HG02798 (cell line): ENCODE measurements around the gene HCAR2.
A peak's percentile ranks its signal among the peaks of the same experiment; 100 is the strongest.
"Not testable (repeated sequence)": the region's sequence is repeated elsewhere in the genome, so short reads cannot be mapped to it uniquely, and the experiment has no call there.

Experiments
- ATAC-seq: cut with Tn5 transposase; IDR thresholded peaks from one replicate; pipeline ENCODE4 v1.9.1; 2021; ENCODE audit warnings: mild to moderate bottlenecking; ENCODE audit not compliant: unreplicated experiment, poor library complexity

HCAR2 gene

DNA sequence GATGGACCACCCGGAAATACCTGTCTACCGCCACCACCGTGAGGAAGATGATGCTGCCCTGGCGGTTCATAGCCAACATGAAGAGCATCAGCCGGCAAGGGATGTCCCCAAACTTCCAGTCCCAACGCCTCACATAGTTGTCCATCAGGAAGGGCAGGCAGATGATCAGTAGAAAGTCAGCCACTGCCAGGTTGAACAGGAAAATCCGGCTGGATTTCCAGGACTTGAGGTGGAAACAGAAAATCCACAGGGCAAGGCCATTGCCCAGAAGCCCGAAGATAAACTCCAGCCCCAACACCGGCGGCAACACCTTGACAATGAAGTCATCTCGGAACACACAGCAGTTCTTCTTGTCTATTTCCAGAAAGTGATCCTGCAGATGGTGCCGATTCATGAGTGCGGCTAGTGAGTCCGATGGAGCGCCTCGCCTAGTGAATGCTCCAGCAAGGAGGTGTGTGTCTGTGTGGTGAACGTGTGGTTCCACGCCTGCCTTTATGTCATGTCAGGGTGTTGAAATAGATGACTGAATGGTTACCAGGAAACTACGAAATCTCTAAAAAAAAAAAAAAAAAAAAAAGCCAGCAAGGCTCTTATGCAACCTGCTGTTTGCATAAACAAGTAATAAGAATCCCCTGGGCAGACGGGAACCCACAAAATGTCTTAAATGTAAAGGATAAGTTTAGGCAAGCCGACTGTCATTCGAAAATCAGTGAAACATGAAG is at the start of gene HCAR2:
TSS of gene HCAR2 (minus strand) at position 468 of the 722 bp plus-strand sequence. CDS start at position 394, 74 bp downstream.
- not testable (repeated sequence) for ATAC-seq

DNA sequence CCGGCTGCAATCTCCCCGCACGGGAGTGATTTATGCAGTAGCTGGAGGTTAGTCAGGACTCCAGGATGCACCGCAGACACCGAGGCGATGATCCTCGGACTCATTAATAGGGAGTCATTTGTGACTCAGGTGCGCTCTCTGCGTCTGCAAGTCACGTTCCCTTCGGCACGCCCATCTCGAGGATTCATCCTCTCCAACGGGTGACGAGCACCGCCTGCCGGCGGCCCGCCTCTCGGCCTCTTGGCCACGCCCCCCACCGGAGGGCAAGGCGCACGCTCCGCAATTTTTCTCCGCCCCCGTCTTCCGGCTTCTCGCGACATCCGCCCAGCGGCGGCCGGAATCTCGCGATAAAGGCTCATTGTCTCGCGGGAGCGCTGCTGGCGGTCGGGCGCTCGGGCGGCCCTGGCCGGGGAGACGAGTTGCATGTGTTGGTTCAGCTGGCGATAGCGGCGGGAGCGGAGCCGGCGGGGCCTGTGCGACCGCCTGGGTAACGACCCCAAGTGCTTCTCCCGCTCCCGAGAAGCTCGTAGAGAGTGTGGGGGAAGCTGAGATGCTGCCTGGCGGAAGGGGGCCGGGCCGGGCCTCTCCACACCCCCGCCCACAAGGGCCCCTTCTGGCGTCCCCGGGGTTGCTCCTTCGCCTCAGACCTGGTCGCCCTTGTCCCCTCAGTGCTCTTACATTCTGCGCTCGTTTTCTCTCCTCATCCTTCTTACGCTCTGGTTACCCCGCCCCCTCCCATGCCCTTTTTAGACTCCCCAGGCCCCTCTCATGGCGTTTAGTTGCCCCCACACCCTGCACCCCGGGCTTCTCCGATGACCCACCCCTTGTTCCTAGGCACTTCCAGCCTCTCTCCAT is 49.5 kb upstream of the HCAR2 start, which contains the start of gene DENR:
TSS of gene DENR (plus strand) at position 361 of the 855 bp plus-strand sequence. CDS start 878 bp downstream, outside the sequence.
- peak; percentile 97 for ATAC-seq

DNA sequence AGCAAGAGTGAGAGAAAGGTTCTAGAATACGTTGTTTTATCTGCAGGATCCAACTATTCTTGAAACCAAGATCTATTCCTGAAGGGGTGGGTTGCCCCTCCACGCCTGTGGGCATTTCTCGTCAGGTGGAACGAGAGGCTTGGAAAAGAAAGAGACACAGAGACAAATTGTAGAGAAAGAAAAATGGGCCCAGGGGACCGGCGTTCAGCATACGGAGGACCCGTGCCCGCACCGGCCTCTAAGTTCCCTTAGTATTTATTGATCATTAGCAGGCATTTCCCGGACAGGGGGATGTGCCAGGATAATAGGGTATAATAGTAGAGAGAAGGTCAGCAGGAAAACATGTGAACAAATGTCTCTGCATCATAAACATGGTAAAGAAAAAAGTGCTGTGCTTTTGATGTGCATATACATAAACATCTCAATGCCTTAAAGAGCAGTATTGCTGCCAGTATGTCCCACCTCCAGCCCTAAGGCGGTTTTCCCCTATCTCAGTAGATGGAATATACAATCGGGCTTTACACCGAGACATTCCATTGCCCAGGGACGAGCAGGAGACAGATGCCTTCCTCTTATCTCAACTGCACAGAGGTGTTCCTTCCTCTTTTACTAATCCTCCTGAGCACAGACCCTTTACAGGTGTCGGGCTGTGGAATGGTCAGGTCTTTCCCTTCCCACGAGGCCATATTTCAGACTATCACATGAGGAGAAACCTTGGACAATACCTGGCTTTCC is 47.8 kb upstream of the HCAR2 start:
- ATAC-seq, result not testable (repeated sequence)

DNA sequence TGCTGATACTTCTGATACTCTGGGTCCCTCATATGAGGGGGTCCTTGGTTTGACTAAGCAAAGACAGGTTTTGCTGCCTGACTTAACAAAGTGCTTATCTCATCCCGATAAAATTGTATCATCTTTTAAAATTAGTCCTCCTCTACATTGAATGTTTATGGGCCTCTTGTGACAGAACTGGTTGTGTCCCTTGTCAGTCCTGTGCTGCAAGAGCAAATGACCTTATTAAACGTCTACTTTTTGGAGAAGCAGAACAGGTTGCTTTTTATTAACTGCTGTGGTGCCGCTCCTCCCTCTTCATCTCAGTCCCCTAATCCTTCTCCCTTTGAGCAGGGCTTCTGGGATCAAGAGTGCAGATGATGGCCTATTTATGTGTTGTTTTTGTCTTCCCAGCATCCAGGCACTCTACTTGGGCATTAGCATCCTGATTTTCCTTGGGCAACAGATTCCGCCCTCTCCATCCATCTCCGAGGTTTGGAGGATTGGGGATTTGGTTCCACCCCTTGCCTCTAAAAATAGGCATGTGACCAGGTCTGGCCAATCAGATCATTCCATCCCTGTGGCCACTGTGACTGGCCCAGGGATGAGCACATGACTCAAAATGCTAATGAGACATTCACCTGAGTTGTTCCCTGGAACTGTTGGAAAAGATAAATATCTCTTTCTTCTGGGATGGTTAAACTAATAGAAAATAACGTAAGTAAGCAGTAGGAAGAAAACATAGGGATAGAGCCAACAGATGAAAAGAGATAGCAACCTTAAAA is 46.6 kb upstream of the HCAR2 start:
- ATAC-seq, result no peak

DNA sequence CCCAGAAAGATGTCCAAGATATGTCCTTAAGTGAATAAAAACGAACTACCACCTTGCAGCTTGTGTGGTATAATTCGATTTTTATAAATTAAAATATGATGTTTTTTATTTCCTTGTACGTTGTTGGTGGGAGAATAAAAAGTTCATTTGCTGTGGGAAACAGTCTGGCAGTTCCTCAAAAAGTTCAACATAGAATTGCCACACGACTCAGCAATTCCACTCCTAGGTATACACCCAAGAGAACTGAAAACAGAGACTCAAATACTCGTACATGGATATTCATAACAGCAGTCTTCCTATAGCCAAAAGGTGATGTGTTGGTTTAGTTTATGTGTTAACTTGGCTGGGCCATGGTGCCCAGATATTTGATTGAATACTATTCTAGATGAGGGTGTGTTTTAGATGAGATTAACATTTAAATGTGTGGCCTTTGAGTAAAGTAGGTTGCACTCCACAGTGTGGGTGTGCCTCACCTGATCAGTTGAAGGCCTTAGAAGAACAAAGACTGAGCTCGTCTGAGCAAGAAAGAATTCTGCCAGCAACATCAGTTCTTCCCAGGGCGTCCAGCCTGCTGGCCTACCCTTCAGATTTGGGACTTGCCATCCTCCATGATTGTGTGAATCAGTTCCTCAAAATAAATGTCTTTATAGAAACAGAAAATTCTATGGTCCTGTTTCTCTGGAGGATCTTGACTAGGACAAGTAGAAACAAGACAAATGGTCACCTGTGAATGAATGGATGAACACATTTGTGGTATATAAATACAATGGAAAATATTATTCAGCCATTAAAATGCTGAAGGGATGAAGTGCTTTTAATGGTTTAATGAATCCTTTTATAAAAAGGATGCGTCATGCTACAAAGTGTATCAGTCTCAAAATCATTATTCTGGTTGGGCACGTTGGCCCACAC is 44.3 kb upstream of the HCAR2 start:
- ATAC-seq, result no peak

DNA sequence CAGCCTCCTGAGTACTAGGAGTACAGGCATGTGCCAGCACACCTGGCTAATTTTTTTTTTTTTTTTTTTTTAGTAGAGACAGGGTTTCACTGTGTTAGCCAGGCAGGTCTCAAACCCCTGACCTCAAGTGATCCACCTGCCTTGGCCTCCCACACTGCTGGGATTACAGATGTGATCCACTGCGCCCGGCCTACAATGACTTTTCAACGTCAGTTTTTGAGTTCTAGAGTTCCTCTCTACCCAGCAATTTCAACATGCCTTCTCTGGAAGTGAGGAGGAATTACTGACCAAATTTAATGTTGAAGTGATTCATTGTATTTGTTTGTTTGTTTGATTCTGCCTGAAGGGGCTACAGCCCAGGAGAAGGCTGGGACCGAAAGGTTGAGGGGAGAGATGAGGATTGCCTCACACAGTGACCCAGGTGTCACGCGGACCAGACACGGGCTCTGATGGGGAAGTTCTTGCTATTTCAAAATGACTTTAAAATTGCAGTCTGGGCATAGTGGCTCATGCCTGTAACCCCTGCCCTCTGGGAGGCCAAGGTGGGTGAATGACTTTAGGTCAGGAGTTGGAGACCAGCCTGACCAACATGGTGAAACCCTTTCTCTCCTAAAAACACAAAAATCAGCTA is 40.9 kb upstream of the HCAR2 start:
- no peak for ATAC-seq

DNA sequence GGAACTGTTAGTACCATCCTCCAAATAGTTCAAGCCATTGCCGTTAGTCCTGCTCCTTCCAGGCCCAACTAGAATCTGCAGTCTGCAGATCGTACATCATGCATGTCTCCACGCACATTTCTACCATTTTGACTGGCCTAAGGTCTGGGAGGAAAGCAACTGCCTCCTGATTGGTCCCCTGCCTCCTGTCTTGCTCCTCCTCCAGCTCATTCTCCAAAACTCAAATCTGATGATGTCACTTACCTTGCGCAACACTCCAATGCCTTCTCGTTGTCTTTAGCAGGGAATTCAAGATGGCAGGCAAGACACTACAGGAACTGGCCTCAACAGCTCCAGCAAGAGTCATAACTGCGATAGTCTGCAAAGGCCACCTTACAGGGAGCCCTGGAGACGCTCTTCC is 37.2 kb upstream of the HCAR2 start:
- ATAC-seq, result no peak

DNA sequence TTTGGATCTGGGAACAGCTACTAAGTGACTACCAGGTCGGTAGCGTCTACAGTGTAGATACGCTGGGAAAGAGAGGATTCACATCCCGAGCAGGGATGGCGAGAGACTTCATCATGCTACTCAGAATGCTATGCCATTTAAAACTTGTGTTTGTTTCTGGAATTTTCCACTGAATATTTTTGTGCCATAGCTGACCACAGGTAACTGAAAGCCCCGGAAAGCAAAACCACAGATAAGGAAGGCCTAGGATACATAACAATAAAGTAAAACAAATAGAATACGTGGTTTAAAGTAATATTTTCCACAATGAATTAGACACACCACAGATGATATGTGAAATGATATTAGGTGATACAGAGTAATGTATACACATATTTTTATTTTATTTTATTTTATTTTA is 35.4 kb upstream of the HCAR2 start:
- no peak for ATAC-seq

DNA sequence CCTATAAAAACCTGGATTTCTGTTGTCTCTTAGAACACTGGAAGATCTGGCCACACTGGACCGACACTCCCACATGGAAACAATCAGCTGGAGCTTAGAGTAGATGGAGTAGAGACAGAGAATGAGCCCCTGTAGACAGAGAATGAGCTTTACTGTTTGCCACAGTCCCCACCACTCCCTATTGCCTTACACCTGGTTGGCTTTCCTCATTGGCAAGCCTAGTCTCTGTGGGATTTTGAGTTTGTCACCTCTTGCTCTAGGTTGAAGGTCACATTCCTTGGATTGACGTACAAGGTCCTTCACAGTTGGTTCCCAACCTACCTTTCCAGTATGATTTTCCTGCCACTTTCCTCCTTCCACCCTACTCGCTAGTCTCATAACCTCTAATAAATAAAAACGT is 29.5 kb upstream of the HCAR2 start:
- ATAC-seq, result no peak

DNA sequence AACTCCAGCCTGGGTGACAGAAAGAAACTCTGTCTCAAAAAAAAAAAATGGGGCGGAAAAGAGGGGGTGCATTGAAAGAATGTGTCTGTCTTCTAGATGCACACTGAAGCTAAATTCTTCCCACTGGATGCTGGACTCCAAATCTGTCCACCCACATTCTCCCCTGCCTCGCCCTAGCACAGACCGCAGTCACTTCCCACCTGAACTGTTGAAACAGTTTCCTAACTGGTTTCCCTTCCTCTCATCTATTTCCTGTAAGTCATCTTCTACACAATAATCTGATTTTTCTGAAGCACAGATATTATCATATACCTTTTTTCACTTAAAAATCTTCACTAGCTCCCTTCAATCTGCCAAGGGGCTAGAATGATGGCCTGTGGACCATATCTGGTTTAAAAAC is 29.0 kb upstream of the HCAR2 start:
- ATAC-seq, result no peak

DNA sequence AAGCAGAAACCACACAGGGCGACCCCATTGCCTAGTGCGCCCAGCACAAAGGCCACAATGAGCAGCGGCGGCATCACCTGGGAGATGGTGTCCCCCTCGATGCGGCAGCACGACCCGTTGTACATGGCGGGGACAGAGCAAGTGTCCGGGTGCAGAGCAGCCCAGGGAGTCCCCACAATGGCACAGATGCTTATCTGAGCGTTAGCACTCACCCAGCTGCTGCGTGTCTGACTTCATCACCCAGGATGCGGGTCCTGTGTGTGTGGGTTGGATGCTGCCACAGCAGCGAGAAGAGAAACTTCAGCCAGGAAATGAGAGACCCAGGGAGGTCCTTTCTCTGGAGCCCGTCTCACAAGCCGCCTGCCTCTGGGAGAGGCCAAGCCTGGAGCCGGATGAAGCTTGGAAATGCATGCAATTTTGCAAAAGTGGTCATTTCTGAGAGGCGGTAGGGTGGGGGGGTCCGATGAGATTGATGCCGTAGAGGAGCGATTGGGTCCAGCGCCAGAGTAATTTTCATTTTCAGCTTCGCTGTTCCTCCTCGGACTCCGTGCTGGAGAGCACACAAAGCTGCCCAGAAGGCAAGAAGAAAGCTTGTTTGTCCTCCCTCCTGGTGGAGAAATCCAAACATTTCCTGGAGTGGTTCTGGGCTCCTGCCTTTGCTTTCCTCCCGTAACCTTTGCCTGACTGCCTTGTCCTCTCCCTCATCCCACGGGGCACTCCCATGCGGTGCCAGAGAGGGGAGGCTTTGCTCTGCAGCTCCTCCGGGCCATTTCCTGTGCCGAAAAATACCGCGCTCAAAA is 27.3 kb upstream of the HCAR2 start, which contains the start of gene HCAR1:
TSS of gene HCAR1 (minus strand) at position 630 of the 800 bp plus-strand sequence. CDS start at position 125, 505 bp downstream.
- no peak for ATAC-seq

DNA sequence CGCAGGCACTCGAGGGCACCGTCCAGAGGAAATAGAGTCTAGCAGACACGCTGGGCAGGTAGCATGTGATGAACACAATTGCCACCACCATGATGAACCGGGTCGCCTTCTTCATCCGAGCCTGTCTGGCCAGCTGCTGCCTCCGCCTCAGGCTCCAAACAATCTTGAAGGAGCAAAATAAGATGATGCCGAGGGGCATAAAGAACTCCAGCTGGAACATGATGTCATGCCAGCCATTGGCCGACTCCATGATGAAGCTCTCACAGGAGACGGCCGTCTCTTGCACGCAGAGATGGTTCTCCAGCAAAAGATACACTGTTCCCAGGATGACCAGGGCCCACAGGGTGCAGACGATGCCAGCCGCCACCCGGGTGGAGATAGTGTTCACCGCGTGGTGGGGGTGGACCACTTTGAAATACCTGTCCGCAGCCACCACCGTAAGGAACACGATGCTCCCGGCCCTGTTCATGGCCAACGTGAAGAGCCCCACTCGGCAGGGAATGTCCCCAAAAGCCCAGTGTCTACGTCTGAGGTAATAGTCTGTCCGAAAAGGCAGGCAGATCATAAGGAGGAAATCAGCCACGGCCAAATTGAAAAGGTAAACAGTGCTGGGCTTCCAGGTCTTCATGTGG is 26.5 kb upstream of the HCAR2 start:
- ATAC-seq, result no peak

DNA sequence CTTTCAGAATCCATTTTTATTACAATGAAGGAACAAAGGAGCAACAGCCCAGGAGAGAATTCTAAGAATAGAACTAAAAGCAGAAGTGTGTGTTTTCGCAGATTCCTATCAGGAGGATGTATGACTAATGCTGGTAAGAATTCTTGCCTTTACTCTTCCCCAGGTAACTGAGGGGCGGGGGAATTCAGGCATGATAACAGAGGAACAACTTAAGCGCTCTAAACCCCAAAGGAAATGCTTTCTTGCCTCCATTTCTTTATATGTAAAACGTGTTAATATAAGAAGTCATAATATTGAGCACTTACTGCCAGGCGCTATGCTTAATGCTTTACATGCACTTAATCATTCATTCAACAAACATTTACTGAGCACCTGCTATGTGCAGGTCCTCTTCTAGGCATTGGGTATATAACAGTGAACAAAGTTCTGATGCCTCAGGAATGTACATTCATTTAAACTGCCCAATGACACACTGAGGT is 23.0 kb upstream of the HCAR2 start:
- peak; percentile 40 for ATAC-seq

DNA sequence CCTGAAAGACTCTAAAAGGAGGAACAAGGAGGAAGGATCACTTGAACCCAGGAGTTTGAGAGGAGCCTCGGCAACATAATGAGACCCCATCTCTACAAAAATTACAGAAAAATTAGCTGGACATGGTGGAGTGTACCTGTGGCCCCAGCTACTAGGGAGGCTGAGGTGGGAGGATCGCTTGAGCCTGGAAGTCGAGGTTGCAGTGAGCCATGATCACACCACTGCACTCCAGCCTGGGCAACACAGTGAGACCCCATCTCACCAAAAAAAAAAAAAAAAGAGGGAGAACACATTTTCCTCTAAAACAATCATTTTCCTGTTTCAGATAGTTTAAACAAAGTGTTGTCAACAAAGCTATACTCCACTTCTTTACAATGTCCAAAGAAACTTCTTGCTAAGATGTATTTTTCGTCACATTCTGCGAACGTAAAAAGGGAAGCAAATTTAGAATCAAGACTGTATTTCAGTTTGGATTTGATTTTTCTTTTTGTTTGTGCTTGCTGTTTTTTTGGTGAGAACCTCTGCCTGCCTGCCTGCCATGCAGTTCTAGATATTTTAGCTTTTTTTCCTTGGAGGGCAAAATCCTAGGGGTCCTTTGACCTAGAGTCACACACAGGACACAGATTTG is 22.4 kb upstream of the HCAR2 start:
- no peak for ATAC-seq

DNA sequence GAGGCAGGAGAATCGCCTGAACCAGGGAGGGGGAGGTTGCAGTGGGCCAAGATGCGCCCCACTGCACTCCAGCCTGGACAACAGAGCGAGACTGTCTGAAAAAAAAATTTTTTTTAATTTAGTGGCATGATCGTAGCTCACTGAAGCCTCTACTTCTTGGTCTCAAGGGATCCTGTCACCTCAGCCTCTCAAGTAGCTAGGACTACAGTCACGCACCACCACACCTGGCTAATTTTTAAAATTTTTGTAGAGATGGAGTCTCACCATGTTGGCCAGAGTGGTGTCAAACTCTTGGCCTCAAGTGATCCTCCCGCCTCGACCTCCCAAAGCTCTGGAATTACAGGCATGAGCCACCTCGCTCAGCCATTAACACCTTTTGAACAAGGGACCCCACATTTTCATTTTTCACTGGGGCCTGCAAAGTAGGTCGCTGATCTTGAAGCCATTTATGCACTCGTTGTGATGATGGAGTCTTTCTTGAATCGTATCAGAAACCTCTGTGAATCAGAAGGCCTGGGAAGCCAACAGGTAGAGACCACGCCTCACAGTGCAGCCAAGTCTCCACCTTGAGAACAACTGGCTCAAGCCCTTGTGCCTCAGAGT is 21.6 kb upstream of the HCAR2 start:
- ATAC-seq, result no peak

DNA sequence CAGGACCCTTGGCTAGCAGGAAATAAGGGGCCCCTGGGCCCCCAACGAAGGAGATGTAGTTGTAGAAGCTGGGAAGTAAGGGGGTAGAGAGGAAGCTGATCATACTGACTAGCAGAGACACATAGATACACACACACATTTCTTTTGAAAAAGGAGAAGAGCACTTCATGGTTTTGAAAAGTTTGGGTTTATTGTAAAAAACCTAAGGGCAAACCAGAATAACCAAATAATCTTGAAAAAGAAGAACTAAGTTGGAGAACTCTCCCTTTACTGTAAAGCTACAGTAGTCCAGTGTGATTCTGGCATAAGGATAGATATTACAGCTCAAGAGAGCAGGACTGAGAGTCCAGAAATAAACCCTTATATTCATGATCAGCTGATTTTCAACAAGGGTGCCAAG is 19.2 kb upstream of the HCAR2 start:
- ATAC-seq, result no peak
